H7 (cell line): ENCODE data around the gene WNK3. TPM values are rescaled to one million over a fixed set of nuclear protein-coding genes. Genes with fewer than 3 reads are reported as not detected.

Experiments used
- DNase-seq: peaks from one replicate; pipeline ENCODE4 v3.0.0; 2012
- H3K27me3 ChIP-seq: 2 replicates; pipeline ENCODE4 v1.6.0; 2011; ENCODE audit warnings: mild to moderate bottlenecking, low read length; ENCODE audit not compliant: control insufficient read depth, insufficient read depth
- H3K36me3 ChIP-seq: replicated peaks from 2 replicates; pipeline ENCODE4 v1.5.1; 2011; ENCODE audit warnings: low read length; ENCODE audit not compliant: control insufficient read depth, insufficient read depth
- H3K4me3 ChIP-seq: 2 replicates; pipeline ENCODE4 v1.5.1; 2011; ENCODE audit warnings: low read depth, mild to moderate bottlenecking, control low read depth, low read length, moderate library complexity; ENCODE audit not compliant: insufficient read depth
- total RNA-seq: library from RNA; depleted of rRNA; stranded (reverse); fragments of >200 nt; shearing (Covaris generic); gene quantifications from 2 replicates; pipeline ENCODE4 v1.2.3, GENCODE V29; 2014; rRNA removed

The WNK3 gene
- total RNA-seq, 1 experiment from 2014 or later, result 13.0 TPM

GRCh38 chrX:54166915-54167314, 190.9 kb downstream of the WNK3 start:
- Histone ChIP-seq H3K27me3 (no peaks in the 10 kb centered on the region), H3K36me3 (no peaks in the 10 kb centered on the region), H3K4me3 (no peak overlapping the region)
- DNase-seq, result no peak

- Histone ChIP-seq H3K27me3 (no peaks in the 10 kb centered on the region), H3K36me3 (no peaks in the 10 kb centered on the region), H3K4me3 (no peak overlapping the region)
- no peak for DNase-seq
Observed at GRCh38 chrX:54157561-54157960, 200.3 kb downstream of the WNK3 start.

Other genes with a start within 250 kb of the WNK3 start
- gene FAM120C, start 174.8 kb downstream of the WNK3 start, total RNA-seq, result 9.6 and 12.4 TPM in 2 replicates
- gene TSR2, start 82.4 kb upstream of the WNK3 start, total RNA-seq, result 16.2 and 16.3 TPM in 2 replicates
- 22.4 and 22.9 TPM in 2 replicates for gene FGD1, start 138.2 kb upstream of the WNK3 start, total RNA-seq
- 28.1 and 31.9 TPM in 2 replicates for gene GNL3L, start 172.2 kb upstream of the WNK3 start, total RNA-seq